Tibial nerve (tissue), 4 donors: ENCODE data around the gene RGS7.

Source experiments
- CTCF ChIP-seq, 5 experiments: fragments of 200-600 bp in 3 of 5; fragments of 450-650 bp in 2 of 5; sonication (generic) in 3 of 5; IDR thresholded peaks; one replicate each; pipeline ENCODE4 v1.5.1; 2016 to 2019; ENCODE audit warnings: antibody characterized with exemption in 5 of 5, mild to moderate bottlenecking in 3 of 5, moderate library complexity in 2 of 5
- EP300 ChIP-seq, 2 donors: sonication (generic); formaldehyde crosslinking; IDR thresholded peaks; one replicate each; pipeline ENCODE4 v1.6.1; 2017; ENCODE audit warnings: antibody characterized with exemption in 2 of 2, mild to moderate bottlenecking in 1 of 2
- POLR2A ChIP-seq, 2 donors: fragments of 450-650 bp; IDR thresholded peaks; one replicate each; pipeline ENCODE4 v1.6.1; 2017; ENCODE audit warnings: antibody characterized with exemption in 2 of 2, mild to moderate bottlenecking in 2 of 2, moderate library complexity in 2 of 2

GRCh38 chr1:240765732-240766363 lies 591.2 kb downstream of the RGS7 start:
- TF ChIP-seq CTCF (IDR thresholded peaks at IDR 0.05) (no peak), POLR2A (IDR thresholded peaks at IDR 0.05) (no peak), EP300 (IDR thresholded peaks at IDR 0.05) (no peak)
